ENCODE results near the gene NUP93. TPM values are rescaled to one million over a fixed set of nuclear protein-coding genes. Genes with fewer than 3 reads are reported as not detected.
"Not testable (repeated sequence)": the region's sequence is repeated elsewhere in the genome, so short reads cannot be mapped to it uniquely, and the experiment has no call there.

NUP93 gene
- total RNA-seq, 1 donor from 2014 or later = 107 TPM

DNA sequence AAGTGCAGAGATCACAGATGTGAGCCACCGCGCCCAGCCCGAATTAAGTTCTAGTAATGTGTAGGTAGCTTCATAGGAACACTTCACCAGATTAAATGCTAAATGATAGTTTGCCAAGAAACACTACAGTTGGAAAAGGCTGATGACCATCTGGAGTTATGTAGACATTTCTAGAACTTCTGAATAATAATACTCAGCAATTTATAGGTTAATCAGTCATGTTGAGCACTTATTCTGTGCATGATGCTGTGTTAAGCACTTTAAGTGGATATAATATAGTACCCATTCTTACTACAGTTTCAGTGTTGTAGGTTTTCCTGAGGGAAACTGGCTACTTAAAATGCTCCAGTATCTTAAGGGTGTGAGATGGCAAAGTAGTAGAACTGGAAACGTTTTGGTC, 45.2 kb downstream of the NUP93 start:
- intact Hi-C loops (cut with micrococcal nuclease) = no loop called here

DNA sequence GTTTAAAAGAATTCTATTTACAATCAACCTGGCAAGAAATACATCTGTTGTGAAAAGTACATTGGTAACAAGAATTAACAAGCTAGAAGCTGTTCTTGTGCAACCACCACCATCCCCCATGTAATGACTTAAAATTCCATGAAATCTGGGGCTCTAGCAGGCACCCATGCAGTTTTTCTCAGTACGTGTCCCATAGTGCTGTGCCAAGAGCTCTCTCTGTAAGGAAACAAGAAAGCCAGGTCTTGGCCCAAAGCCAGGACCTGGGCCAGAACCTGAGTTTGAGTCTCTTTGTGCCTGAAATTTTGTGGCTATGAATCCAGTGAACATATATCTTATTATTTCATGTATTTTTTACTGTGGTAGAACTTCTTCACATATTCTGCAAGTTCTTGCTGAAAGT, 46.6 kb downstream of the NUP93 start:
- intact Hi-C loops (cut with micrococcal nuclease) = no loop called here

GRCh38 chr16:56777001-56777400, 47.1 kb downstream of the NUP93 start:
- intact Hi-C loops (cut with micrococcal nuclease) = no loop called here

DNA sequence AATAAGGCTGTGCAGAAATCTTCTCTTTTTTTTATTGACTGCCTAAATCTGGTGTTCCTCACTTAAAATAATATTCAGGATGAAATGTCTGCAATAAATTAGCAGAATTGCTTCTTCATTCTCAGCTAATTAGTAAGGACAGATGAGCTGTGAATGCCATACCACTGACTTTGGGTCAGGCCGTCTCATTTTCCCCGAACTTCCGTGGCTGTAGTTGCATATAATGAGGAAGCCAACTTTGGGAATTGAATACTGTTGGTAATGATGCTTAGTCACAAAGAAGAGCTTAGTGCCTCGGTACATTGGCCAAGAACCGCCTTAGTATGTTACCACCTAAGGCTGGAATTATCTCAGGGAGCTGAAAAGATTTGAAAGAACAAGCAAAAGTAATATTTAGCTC, 47.6 kb downstream of the NUP93 start:
- intact Hi-C loops (cut with micrococcal nuclease) = no loop called here

DNA sequence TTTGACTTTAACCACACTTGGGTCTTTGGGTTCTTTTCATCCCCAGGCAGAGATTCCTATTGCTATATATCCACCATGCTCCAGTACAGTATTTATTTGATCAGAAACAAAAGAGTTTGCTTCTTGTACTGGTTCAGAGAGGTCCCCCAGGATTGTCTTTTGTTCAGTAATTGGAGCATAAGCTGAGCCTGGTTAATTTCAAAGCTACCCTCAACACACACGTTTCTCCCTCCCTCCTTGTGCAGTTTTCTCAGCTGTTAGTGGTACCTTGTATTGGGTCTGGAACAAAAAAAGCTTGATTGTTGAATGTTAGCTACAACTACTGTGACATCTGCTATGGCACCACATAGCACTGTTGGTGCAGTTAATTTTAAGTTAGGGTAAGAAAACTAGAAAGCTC, 50.0 kb downstream of the NUP93 start:
- intact Hi-C loops (cut with micrococcal nuclease) = no loop called here

- intact Hi-C loops (cut with micrococcal nuclease) = no loop called here
Measured at GRCh38 chr16:56780646-56781045, 50.7 kb downstream of the NUP93 start.

GRCh38 chr16:56781528-56781961, 51.6 kb downstream of the NUP93 start:
- intact Hi-C loops (cut with micrococcal nuclease) = no loop called here

- intact Hi-C loops (cut with micrococcal nuclease) = no loop called here
Measured at GRCh38 chr16:56783344-56783743, 53.4 kb downstream of the NUP93 start.

DNA sequence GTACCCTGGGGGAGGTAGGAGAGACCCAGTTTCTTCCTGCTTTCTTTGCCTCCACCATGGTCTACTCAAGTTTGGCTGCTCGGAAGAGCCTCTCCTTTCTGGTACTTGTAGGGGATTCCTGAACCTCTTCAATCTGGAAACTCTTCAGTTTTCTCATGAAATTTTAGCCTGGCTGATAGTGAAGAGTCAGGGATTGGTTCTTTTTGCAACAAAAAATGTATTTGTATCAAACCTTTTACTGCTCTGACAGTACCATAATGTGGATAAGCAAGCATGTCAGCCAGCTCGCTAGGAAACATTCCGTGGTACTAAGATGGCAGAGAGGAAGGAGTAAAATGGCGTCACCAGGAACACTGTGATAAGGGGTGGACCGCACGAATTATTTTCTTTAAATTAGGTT, 55.4 kb downstream of the NUP93 start:
- intact Hi-C loops (cut with micrococcal nuclease) = no loop called here

DNA sequence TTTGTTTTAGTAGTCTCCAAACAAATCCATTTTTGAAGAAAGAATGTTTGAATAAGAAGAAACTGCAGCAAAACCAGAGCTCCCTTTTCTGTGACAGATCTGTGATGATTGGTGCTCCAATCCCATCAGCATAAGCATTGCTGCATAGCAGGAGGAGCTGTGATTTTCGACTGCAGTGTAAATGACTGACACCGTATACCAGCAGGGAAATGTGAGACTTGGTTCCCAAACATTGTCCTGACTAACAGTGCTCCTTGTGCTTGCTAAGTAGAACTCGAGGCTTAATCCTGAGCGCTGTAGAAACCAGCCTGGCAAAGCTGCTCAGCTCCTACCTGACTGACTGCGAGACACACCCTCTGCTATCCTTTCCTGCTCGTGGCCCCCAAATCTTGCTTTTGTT, 57.2 kb downstream of the NUP93 start:
- intact Hi-C loops (cut with micrococcal nuclease) = no loop called here

GRCh38 chr16:56788435-56788834, 58.5 kb downstream of the NUP93 start:
- intact Hi-C loops (cut with micrococcal nuclease) = loop anchor here (2.0 kb wide), 2 partner anchors 58 to 274 kb away; partner anchors contain the start of gene NUP93

- intact Hi-C loops (cut with micrococcal nuclease) = loop anchor here (1.0 to 2.0 kb wide), 5 partner anchors 59 to 275 kb away; partner anchors contain the start of gene NUP93
Measured at GRCh38 chr16:56789360-56789759, 59.4 kb downstream of the NUP93 start.

GRCh38 chr16:56792967-56793366, 63.0 kb downstream of the NUP93 start:
- intact Hi-C loops (cut with micrococcal nuclease) = loop anchor here (1.0 to 5.0 kb wide), 3 partner anchors 74 to 158 kb away; partner anchors contain the start of gene HERPUD1

DNA sequence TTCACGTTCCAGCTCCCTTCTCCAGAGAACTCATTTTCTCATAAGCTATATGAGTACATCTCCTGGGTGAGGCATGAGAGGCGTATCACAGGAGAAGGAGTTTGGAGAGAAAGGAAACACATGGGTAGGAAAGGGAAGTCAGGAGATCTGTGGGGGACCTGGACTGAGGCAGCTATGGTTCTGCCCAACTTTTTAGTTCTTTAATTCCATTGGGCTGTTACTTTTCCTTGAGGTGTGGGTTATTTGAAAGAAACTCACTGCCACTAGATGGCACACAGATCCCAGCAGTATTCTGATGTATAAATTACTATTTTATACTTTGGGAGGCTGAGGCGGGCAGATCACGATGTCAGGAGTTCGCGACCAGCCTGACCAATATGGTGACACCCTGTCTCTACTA, 63.6 kb downstream of the NUP93 start:
- intact Hi-C loops (cut with micrococcal nuclease) = loop anchor here (1.0 to 5.0 kb wide), 3 partner anchors 74 to 158 kb away; partner anchors contain the start of gene HERPUD1

DNA sequence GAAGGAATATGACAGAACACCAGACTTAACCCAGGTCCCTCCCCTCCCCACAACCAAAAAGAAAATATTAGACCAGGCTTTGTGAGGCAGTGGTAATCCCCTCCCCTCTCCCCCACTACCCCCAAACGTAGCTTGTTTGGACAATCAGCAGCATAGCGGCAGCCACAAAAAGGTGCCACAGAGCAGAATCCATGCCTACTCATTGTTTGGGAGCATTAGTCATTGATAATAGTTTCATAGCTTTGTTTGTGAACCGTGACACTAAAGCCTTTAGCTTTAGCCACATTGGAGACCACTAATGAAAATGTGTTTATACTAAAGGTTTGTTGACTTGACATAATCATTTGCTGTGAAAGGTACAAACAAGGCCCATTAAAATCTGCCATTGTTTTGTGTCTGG, 65.1 kb downstream of the NUP93 start:
- intact Hi-C loops (cut with micrococcal nuclease) = no loop called here

DNA sequence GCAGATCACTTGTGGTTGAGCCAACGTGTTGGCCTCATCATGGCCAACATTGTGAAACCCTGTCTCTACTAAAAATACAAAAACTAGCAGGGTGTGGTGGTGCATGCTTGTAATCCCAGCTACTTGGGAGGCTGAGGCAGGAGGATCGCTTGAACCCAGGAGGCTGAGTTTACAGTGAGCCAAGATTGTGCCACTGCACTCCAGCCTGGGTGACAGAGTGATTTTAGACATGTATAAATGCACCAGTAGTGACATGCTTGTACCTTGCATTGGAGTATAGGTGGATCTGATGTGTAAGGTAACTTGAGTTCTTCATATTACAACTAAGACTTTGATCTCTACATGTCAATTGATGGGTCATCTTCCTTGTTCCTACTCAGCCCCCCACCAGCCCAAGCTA, 67.1 kb downstream of the NUP93 start:
- intact Hi-C loops (cut with micrococcal nuclease) = not testable (repeated sequence)

DNA sequence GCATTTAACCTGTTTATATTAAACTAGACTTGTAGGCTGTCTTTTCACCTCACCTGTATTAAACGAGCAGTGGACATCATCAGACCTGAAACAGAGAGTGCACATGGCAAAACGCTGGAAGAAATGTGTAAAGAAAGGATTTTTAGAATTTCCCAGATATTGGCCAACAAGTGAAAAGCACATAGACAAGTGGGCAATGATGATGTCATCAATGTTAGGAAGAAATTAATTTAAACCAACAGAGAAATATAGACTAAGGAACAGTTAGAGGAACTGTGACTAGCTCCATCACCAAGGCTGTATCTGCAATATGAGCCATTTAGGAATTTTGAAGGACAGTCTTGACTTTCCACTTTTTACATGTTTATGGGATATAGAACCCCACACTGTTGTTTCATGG, 67.9 kb downstream of the NUP93 start:
- intact Hi-C loops (cut with micrococcal nuclease) = no loop called here

GRCh38 chr16:56798955-56799354, 69.0 kb downstream of the NUP93 start:
- intact Hi-C loops (cut with micrococcal nuclease) = no loop called here

DNA sequence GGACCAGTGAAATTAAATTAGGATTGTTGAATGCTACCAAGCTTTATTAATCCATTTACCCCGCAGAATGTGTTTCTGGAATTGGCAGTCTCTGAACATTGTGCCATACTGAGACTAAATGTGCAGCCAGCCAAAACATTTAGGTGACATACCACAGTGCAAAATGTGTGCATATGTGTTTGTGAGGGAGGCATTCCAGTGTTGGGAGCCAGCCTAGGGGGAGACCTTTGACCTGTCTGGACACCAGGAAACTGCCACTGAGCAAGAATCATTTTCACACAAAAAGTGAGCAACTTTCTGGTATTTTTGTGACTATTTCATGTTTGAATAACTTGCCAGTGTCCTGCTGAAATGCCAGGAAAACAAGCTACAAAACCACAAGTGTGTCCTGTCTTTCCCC, 70.4 kb downstream of the NUP93 start:
- intact Hi-C loops (cut with micrococcal nuclease) = no loop called here

- intact Hi-C loops (cut with micrococcal nuclease) = no loop called here
Measured at GRCh38 chr16:56801762-56802161, 71.8 kb downstream of the NUP93 start.

DNA sequence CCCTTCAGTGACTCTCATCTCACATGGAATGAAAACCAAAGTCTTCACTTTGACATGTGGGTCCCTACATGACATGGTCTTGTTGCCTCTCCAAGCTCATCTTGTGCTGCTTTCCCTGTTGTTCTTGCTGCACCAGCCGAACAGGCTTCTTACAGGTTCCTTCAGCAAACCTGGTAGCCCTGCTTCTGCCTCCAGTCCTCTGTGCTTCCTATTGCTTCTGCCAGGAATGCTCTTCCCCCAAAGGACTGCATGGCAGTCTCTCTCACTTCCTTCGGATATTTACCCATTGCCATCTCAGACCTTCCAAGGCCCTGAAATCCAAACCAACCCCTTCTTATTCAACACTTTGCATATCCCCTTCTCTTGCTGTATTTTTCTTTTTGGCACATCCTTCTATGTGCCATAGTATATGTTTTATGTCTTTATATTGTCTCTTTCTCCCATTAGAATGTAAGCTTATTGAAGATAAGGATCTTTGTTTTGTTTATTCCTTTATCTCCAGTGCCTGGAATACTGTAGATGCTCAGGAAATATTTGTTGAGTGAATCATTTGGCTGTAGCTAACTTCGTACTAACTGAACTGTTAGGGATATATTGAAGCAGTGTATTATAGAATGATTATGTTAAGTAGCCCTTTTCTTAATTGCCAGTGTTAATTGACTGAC, 77.2 kb downstream of the NUP93 start:
- intact Hi-C loops (cut with micrococcal nuclease) = no loop called here

GRCh38 chr16:56807676-56808067, 77.7 kb downstream of the NUP93 start:
- intact Hi-C loops (cut with micrococcal nuclease) = not testable (repeated sequence)

- intact Hi-C loops (cut with micrococcal nuclease) = no loop called here
Measured at GRCh38 chr16:56810954-56811353, 81.0 kb downstream of the NUP93 start.

All from T-helper 1 cell treated with Interleukin-12 subunit alpha and Interleukin-12 subunit beta and Interleukin-4 antibody, amounts not matched to agents 30 ng/mL and 1 ng/mL, for 36 hours (primary cell).